Hematopoietic multipotent progenitor cell (in vitro differentiated cells): Measurements from ENCODE around the gene NPAS3. TPM values are rescaled to one million over a fixed set of nuclear protein-coding genes. Genes with fewer than 3 reads are reported as not detected.

Experiments used
- DNase-seq, 3 donors: peaks; one replicate each; pipeline ENCODE4 v3.0.0-alpha.2; 2011 to 2015; ENCODE audit warnings: low read depth in 2 of 3, low spot score in 2 of 3
- total RNA-seq: library from RNA; depleted of rRNA; stranded (reverse); fragments of >200 nt; gene quantifications from one replicate; pipeline ENCODE4 v1.2.3, GENCODE V29; 2012

Gene NPAS3
- total RNA-seq, 1 donor, result 0.27 TPM

GRCh38 chr14:33009673-33010072 is 71.0 kb downstream of the NPAS3 start:
- DNase-seq, result no peak

DNA sequence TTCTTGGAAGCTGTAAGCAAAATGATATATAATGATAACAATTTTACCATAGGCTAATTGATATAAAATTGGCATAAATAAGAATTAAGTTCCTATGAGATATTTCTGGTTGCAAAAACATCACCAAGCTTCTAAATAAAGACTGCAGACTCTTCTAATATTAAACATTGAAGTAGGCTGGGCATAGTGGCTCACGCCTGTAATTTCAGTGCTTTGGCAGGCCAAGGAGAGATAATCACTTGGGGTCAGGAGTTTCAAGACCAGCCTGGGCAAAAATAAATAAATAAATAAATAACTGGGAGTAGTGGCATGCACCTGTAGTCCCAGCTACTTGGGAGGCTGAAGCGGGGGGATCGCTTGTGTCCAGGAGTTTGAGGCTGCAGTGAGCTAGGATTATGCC is 71.8 kb downstream of the NPAS3 start:
- no peak for DNase-seq

DNA sequence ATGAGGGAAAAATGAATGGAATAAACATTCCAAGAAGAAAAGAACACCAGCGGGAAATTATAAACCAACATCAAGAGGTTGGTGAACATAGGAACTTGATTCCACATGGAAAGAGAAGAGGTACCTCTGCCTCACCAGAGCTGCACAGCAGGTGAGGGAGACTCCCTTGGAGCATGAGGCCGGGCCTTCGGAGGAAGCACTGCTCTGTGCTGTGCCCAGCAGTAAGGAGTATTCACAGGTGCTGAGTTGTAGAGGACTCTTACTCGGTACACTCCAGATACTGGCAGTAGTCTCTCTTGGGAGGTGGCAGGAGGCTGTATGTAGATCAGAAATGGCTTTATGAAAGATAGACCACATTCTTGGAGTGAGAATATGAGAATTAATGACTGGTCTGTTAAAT is 76.0 kb downstream of the NPAS3 start:
- no peak for DNase-seq

- no peak for DNase-seq
Observed at GRCh38 chr14:33016613-33017012, 77.9 kb downstream of the NPAS3 start.

DNA sequence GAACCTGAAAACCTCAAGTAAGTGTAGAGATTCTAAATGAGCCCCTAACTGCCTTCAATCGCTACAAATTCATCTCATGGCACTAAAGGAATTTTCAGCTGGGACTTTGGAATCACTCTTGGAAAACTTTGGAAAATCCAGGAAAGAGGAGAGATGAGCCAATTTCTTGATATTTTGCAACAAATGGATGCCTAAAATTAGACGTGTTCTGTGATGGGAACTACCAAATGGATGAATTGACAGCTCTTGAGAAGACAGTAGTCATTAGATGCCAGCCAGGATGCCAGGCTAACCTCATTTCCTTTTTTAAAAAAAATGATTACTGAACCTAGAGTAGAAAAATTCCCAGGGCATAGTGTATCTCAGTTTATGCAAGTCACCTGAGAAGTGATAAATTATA is 78.3 kb downstream of the NPAS3 start:
- no peak for DNase-seq

DNA sequence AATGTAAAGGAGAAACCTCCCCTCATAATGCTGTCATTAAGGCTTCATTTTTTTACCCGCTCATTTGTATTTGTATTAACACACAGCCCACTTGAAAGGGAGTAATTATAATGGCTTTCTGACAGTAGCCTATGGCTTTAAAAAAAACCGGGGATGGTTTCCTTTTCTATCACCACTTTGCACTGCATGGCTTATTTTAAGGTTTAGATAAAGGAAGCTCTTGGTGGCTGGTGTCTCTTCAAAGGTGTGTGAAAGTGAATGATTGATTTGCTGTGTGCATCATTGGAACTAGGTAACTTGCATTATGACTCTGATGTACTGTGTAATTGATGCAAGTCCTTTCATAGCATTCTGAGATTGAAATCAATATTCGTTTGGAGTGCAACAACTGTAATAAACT is 80.7 kb downstream of the NPAS3 start:
- DNase-seq, result no peak

DNA sequence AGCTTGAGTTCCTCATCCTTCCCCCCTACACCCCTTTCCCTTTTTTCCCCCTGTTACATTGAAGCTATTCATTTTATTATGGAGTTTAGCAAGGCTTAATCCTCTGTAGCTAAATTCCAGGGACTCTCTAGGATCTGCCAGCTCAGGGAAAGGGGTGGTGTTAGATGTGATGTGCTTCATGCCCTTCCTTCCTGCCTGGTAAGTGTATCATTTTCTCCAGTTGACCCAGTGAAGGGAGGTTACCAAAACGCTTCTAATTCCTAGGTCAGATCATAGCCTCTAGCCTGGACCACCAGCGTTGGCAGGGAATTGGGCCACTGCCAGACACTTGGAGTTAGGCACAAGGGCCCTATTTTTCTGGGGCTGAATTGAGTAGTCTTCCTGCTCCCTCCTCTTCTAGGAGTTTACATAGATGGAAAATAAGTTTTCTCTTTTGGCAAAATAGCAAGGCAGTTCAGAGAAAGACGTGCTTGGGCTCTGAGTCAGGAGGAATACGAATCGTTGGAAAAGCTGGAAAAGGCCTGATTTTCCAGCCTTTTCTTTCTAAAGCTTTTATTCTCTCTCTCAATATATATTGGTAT is 88.3 kb downstream of the NPAS3 start:
- DNase-seq, result no peak

DNA sequence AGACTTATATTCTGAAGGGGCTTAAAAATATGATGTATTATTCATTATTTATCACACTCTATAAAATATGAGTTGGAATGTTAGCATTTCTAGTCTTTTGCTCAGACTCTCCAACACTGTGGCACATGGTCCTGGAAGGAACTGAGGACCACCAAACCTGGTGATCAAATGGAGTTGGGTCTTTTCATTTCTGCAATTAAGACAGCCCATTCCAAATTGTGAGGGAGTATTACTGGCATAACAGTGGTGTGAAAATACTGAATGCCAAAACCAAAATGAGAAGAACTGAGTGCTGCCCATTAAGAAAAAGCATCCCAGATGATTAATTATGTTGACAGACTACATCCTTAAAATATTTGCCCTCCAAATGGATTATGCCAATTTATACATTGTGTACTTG is 90.8 kb downstream of the NPAS3 start:
- no peak for DNase-seq

DNA sequence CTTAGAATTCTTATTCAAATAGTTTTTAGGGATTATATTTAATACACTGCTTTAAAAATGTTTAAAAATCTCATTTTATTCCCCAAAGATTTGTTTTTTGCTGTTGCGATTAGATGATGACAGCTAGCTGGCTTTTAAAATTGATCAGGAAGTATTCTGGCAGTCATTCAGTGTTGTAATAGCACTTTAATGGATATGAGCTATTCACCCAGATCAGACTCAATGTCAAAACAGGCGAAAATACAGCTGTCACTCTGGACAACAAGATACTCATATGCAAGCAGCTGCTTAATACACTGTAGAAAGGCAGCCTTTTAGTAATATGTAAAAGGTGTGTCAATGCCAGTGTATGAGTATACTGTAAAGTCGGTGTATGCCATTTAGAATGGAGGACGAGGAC is 91.7 kb downstream of the NPAS3 start:
- no peak for DNase-seq

DNA sequence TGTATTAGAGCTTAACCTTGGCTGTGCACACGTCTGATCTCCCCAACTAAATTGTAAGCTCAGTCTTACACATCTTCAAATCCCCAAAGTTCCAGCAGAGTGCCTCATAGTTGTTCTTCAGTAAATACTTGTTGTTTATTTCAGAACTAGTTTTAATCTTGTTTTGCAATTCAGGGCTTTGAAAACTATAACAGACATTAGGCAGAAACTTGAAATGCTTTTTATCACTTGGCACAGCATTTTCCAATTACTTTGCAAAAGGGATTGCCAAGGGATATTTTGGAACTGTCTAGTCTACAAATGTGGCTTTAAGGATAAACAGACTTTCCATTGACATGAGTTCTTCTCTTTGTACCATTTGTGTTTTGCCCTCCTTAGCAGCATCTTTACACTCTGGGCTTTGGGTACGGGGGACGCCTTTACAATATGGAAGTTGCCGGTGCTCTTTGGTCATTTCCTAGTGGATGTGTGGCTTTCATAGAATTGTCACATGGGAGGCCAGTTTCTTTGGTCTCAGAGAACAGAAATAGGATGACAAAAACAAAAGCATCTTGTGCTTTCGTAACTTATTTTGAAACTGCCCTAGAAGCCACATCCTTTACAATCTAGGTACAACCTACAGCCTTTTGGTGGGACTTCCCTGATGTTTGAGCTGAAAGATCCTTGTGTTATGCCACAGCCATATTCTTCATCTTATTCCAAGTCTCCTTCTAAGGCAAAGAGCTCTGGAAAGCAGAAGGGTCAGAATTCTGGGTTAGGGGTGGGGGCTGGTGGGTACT is 96.9 kb downstream of the NPAS3 start:
- no peak for DNase-seq

DNA sequence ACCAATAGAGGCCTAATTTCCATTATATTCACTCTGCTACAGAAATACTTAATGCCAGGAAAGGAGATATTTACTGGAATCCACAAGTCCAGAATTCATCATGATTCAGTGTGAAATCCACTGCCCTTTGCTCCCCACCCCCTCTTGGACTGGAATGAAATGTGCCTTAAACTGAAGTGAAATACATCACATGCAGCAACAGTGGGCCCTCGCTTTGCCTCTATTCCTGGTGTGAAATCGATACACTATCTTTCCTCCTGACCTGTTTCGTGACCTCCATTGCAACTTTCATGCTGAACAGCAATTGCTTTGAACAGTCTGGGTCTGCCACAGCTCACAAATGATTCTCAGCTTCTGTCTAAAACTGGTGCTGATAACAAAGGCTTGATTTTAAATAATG is 100.6 kb downstream of the NPAS3 start:
- no peak for DNase-seq

- DNase-seq, result no peak
Observed at GRCh38 chr14:33040372-33041140, 101.9 kb downstream of the NPAS3 start.

- DNase-seq, result no peak
Observed at GRCh38 chr14:33042591-33042990, 103.9 kb downstream of the NPAS3 start.

DNA sequence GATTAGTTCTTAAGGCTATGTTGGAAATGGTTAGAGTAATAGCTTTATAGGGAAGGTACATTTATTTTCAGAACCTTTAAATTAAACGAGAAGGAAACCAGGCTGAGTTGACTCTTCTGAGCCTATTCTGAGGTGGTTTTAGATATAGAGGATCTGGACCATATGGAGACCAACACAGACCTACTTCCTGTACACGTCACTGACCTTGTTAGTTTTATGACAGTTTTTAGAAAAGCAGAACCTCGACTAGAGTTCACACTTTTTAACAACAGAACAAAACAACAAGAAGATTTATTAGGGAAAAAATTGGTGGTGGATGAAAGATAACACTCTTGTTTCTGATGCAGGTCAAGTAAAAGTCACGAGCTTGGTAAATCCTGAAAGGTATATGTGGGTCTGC is 107.1 kb downstream of the NPAS3 start:
- DNase-seq, result peak in 2 of 3 donors; percentile 44 to 83

DNA sequence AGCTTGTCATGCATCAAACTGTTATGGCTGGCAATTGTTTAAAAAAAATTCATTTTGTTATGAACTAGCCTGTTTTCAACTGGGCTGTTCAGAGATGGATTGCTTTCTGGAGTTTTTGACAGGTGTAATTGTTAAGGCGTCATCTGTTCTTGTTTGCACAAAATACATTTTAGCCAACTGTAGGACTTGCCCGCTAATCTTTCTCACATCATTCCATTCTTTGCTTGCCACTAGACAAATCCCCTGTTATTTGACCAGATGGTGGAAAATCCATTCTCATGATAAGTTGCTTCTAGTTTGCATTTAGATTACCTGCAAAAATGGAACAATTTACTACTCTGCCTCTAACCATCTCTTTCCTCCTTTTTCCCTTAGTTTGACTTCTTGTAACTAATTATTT is 114.3 kb downstream of the NPAS3 start:
- no peak for DNase-seq

DNA sequence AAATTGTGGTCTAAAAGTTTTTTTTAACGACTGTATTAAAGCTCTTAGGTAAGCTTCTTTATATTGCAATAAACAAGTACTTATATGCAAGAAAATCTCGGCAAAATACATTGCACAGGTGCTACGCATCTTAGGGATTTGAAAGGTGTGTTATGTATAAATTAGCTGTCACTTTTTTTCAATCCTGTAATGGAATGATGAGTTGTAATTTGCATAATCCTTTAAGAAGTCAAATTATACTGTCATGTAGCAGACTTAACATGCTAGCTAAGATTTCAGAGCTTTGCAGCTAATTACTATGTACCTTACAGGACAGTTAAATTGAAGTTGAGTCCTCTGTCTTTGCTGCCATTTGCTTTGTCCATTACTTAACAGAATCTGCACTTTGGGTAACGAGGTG is 117.5 kb downstream of the NPAS3 start:
- no peak for DNase-seq

DNA sequence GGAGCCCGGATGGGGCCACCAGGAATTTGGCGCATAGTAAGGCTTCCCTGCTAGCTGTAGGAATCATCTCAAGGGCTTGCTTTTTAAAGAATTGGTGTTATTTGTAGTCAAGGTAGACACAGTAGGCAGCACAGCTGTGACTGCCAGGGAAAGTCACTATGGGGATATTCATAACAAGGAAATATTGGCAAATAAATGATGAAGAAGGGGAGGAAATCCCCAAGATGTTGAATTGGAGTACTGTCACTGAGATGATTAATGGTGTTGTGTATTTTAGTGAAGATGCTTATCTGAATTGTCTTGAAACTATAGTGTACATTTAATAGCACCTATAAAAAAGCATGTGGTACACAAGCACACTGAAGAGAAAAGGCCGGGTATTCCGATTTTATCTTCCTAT is 118.9 kb downstream of the NPAS3 start:
- DNase-seq, result no peak

- no peak for DNase-seq
Observed at GRCh38 chr14:33061667-33062325, 123.1 kb downstream of the NPAS3 start.

GRCh38 chr14:33062476-33062875 is 123.8 kb downstream of the NPAS3 start:
- DNase-seq, result no peak

- DNase-seq, result no peak
Observed at GRCh38 chr14:33062881-33063280, 124.2 kb downstream of the NPAS3 start.

GRCh38 chr14:33063521-33063920 is 124.8 kb downstream of the NPAS3 start:
- DNase-seq, result no peak
